Measurements from ENCODE around the gene RELL1. TPM values are rescaled to one million over a fixed set of nuclear protein-coding genes. Genes with fewer than 3 reads are reported as not detected.

Gene RELL1
- total and polyA plus RNA-seq, 10 of the 15 experiments (the other 5 are each of a cell fraction or from before 2014, with no cell fraction given) = 0.20 to 10.9 (median 3.9) TPM

DNA sequence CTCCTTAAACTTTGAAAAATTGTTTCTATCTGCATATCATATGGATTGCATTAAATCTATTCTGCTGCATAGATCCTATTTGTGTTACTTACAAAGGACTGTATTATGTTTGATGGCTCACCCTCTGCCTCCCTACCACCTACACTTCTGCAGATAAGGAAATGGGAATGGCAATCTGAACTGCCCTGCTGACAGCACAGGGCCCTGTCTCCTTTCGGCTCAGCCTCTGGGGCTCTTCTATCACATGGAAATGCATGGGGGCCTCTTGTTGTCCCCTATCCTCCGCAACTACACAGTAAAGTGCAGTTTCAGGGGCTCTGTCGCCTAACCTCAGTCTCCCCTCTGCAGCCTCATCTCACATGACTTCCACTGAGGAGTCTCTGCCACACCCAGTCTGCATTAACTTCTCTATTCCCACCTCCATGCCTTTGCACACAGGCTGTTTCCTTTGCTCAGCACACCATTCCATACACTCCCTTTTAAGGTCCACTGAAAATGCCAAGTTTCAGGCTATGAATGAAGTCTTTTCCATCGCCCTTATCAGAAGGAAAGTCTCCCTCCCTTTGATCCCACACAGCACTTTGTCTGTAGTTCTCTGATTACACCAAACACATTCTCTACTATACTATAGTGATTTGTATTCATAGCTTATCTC, 12.5 kb downstream of the RELL1 start:
- TF ChIP-seq LARP7 (IDR thresholded peaks at IDR 0.05) (no peak), RAD21 (IDR thresholded peaks at IDR 0.05; ENCODE audit: insufficient read depth, low read depth, low read length) (no peak), CBX3 (IDR thresholded peaks at IDR 0.05; ENCODE audit: borderline replicate concordance, low read depth) (no peak), GABPA (IDR thresholded peaks at IDR 0.05; ENCODE audit: low read depth) (no peak), ZNF384 (IDR thresholded peaks at IDR 0.05; ENCODE audit: borderline replicate concordance, low read depth, low read length) (no peak), ZZZ3 (IDR thresholded peaks at IDR 0.05; ENCODE audit: control insufficient read depth, insufficient read length, low read depth) (no peak), CREM (IDR thresholded peaks at IDR 0.05; ENCODE audit: low read depth) (no peak)
- TF ChIP-seq, protein P1, sequence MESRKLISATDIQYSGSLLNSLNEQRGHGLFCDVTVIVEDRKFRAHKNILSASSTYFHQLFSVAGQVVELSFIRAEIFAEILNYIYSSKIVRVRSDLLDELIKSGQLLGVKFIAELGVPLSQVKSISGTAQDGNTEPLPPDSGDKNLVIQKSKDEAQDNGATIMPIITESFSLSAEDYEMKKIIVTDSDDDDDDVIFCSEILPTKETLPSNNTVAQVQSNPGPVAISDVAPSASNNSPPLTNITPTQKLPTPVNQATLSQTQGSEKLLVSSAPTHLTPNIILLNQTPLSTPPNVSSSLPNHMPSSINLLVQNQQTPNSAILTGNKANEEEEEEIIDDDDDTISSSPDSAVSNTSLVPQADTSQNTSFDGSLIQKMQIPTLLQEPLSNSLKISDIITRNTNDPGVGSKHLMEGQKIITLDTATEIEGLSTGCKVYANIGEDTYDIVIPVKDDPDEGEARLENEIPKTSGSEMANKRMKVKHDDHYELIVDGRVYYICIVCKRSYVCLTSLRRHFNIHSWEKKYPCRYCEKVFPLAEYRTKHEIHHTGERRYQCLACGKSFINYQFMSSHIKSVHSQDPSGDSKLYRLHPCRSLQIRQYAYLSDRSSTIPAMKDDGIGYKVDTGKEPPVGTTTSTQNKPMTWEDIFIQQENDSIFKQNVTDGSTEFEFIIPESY (IDR thresholded peaks at IDR 0.05) = no peak
- BruUV-seq (replicated peaks) = no TSS peak
- FAIRE-seq (no peak), DNase-seq (ENCODE audit: low read depth, low spot score) (no peak), ATAC-seq (no peak)
- ChIA-PET CTCF (interaction anchor here (1.2 to 1.9 kb wide), 2 partner anchors 11 to 71 kb away, joined by 5 to 10 read pairs; no protein-coding TSS in a partner anchor), SMC1A (ENCODE audit: uncharacterized antibody, unreplicated experiment) (interaction anchor here (1.9 to 3.2 kb wide), 2 partner anchors 11 to 20 kb away, joined by 5 to 17 read pairs; no protein-coding TSS in a partner anchor), RAD21 (ENCODE audit: unreplicated experiment) (interaction anchor here (1.0 kb wide), 2 partner anchors 9 to 18 kb away, joined by 3 read pairs; no protein-coding TSS in a partner anchor), POLR2A (interaction anchor here (0.7 to 2.2 kb wide), 4 partner anchors 11 to 75 kb away, joined by 3 to 9 read pairs (median 6); partner anchors contain the start of gene RELL1)
- in situ Hi-C loops (cut with MboI) (no loop called here), intact Hi-C loops (cut with micrococcal nuclease; ENCODE audit: unreplicated experiment) (no loop called here)
- Histone ChIP-seq H3K4me3 (no peak overlapping the region), H3K4me1 (ENCODE audit: control insufficient read depth, insufficient read depth, low read length) (peaks cover 26% of the 10 kb centered on the region), H3K27me3 (replicated peaks in 1 of 2; ENCODE audit: control insufficient read depth in 2 of 2, insufficient read depth in 2 of 2, low read length in 1 of 2) (no peaks in the 10 kb centered on the region), H3K36me3 (ENCODE audit: control insufficient read depth in 2 of 2, insufficient read depth in 2 of 2, low read length in 1 of 2) (no peaks in the 10 kb centered on the region), H3K79me2 (ENCODE audit: control insufficient read depth, insufficient read depth, low read length) (peaks cover 24% of the 10 kb centered on the region), H2AFZ (ENCODE audit: control insufficient read depth, low read depth, low read length) (no peak overlapping the region), H4K20me1 (ENCODE audit: control insufficient read depth, insufficient read depth) (no peaks in the 10 kb centered on the region), H3K27ac (ENCODE audit: control insufficient read depth, insufficient read depth) (no peak overlapping the region), H3K9me3 (replicated peaks; ENCODE audit: control insufficient read depth, insufficient read depth, low read length) (peaks cover 2% of the 10 kb centered on the region; the same call in 2 of the 3 replicates), H3K4me2 (ENCODE audit: control insufficient read depth, insufficient read depth) (no peak overlapping the region), H3K9ac (ENCODE audit: control insufficient read depth, insufficient read depth, low read length) (no peak overlapping the region)
- 98% methylated on average over 4 of the region's 4 CpGs for whole genome bisulfite sequencing (ENCODE audit: insufficient coverage, insufficient replicate concordance, low lambda C conversion rate, missing lambda C conversion rate)
